IMR-90 (cell line): Measurements from ENCODE around the gene OR6S1. TPM values are rescaled to one million over a fixed set of nuclear protein-coding genes. Genes with fewer than 3 reads are reported as not detected.

ENCODE experiments used
- ATAC-seq: fragments of 200-7000 bp; cut with Tn5 transposase; 2 replicates; pipeline ENCODE4 v1.9.1; 2020; ENCODE audit warnings: low read depth, mild to moderate bottlenecking, moderate library complexity
- BruUV-seq: library from RNA; stranded (reverse); fragments of 400-500 nt; replicated peaks from 2 replicates; lab custom pipeline; 2021; lab: Mats Ljungman, UMichigan
- CTCF ChIA-PET: fragments of 300-600 bp; formaldehyde crosslinking; extraction: SDS; loops from one replicate; lab custom pipeline; 2021; ENCODE audit warnings: antibody characterized with exemption; lab: Yijun Ruan, JAX
- POLR2A ChIA-PET: fragments of 300-600 bp; sonication (Branson Sonifier 250); formaldehyde crosslinking; loops from one replicate; lab custom pipeline; 2022; ENCODE audit warnings: antibody characterized with exemption; ENCODE audit not compliant: unreplicated experiment; lab: Charles Lee
- DNase-seq: peaks from one replicate; pipeline ENCODE4 v3.0.0; 2013
- H2AFZ ChIP-seq: replicated peaks from 2 replicates; pipeline ENCODE3; 2013; ENCODE audit warnings: low read length, mild to moderate bottlenecking; ENCODE audit not compliant: poor library complexity
- H2AK5ac ChIP-seq: 2 replicates; pipeline ENCODE4 v1.6.1; 2013; ENCODE audit warnings: low read depth, low read length, inconsistent platforms
- H2AK9ac ChIP-seq: replicated peaks from 2 replicates; pipeline ENCODE3; 2013; ENCODE audit warnings: mild to moderate bottlenecking, low read depth, low read length, moderate library complexity; ENCODE audit not compliant: poor library complexity
- H2BK120ac ChIP-seq: 2 replicates; pipeline ENCODE4 v1.6.1; 2013; ENCODE audit warnings: low read depth, low read length, inconsistent platforms
- H2BK15ac ChIP-seq: 3 replicates; pipeline ENCODE4 v1.6.1; 2013; ENCODE audit warnings: low read depth, low read length, inconsistent platforms
- H2BK20ac ChIP-seq: 2 replicates; pipeline ENCODE4 v1.6.1; 2013; ENCODE audit warnings: low read depth, mild to moderate bottlenecking, inconsistent platforms, low read length, moderate library complexity
- H2BK5ac ChIP-seq: 2 replicates; pipeline ENCODE4 v1.6.1; 2013; ENCODE audit warnings: mild to moderate bottlenecking, low read depth, low read length, inconsistent platforms; ENCODE audit not compliant: poor library complexity, severe bottlenecking
- H3K14ac ChIP-seq: replicated peaks from 2 replicates; pipeline ENCODE4 v1.6.1; 2013; ENCODE audit warnings: low read depth, low read length, inconsistent platforms
- H3K18ac ChIP-seq: 2 replicates; pipeline ENCODE4 v1.6.1; 2013; ENCODE audit warnings: low read depth, low read length, control low read depth
- H3K23ac ChIP-seq: 2 replicates; pipeline ENCODE4 v1.6.1; 2013; ENCODE audit warnings: low read depth, low read length, inconsistent platforms
- H3K27ac ChIP-seq: 2 replicates; pipeline ENCODE4 v1.5.1; 2013; ENCODE audit warnings: mild to moderate bottlenecking, control low read depth, low read length; ENCODE audit not compliant: insufficient read depth
- H3K27me3 ChIP-seq: 2 replicates; pipeline ENCODE4 v1.6.1; 2013; ENCODE audit warnings: low read length; ENCODE audit not compliant: control insufficient read depth, insufficient read depth
- H3K36me3 ChIP-seq: 2 replicates; pipeline ENCODE4 v1.6.1; 2013; ENCODE audit warnings: low read length, mixed read lengths; ENCODE audit not compliant: control insufficient read depth, insufficient read depth
- H3K4ac ChIP-seq: 2 replicates; pipeline ENCODE4 v1.6.1; 2013; ENCODE audit warnings: low read depth, low read length, inconsistent platforms
- H3K4me1 ChIP-seq: 2 replicates; pipeline ENCODE4 v1.6.1; 2013; ENCODE audit warnings: low read length, mixed read lengths; ENCODE audit not compliant: control insufficient read depth, insufficient read depth
- H3K4me2 ChIP-seq: 2 replicates; pipeline ENCODE4 v1.6.1; 2013; ENCODE audit warnings: low read depth, mild to moderate bottlenecking, control low read depth, low read length, moderate library complexity
- H3K4me3 ChIP-seq: 2 replicates; pipeline ENCODE4 v1.5.1; 2013; ENCODE audit warnings: low read depth, mild to moderate bottlenecking, control low read depth, low read length, moderate library complexity; ENCODE audit not compliant: insufficient read depth
- H3K56ac ChIP-seq: 2 replicates; pipeline ENCODE4 v1.6.1; 2013; ENCODE audit warnings: low read length, inconsistent platforms; ENCODE audit not compliant: insufficient read depth; ENCODE audit errors: extremely low read depth
- H3K79me1 ChIP-seq, 2 experiments: 2 replicates each; pipeline ENCODE4 v1.6.1; 2013; ENCODE audit warnings: low read length in 2 of 2, inconsistent platforms in 1 of 2, low read depth in 1 of 2
- H3K9ac ChIP-seq: 2 replicates; pipeline ENCODE4 v1.6.1; 2013; ENCODE audit warnings: low read depth, low read length, control low read depth
- H3K9me1 ChIP-seq: 2 replicates; pipeline ENCODE4 v1.6.1; 2013; ENCODE audit warnings: low read length, inconsistent platforms; ENCODE audit not compliant: insufficient read depth
- H3K9me3 ChIP-seq: 2 replicates; pipeline ENCODE4 v1.6.1; 2013; ENCODE audit warnings: low read length; ENCODE audit not compliant: control insufficient read depth, insufficient read depth
- H4K20me1 ChIP-seq: 2 replicates; pipeline ENCODE4 v1.6.1; 2013; ENCODE audit warnings: low read length, inconsistent platforms; ENCODE audit not compliant: insufficient read depth
- H4K5ac ChIP-seq: 2 replicates; pipeline ENCODE4 v1.6.1; 2013; ENCODE audit warnings: mild to moderate bottlenecking, low read depth, low read length, control low read depth
- H4K8ac ChIP-seq, 2 experiments: 2 replicates each; pipeline ENCODE4 v1.6.1; 2013; ENCODE audit warnings: low read depth in 2 of 2, low read length in 2 of 2, control low read depth in 1 of 2, inconsistent platforms in 1 of 2
- H4K91ac ChIP-seq: 2 replicates; pipeline ENCODE4 v1.6.1; 2013; ENCODE audit warnings: low read depth, low read length, inconsistent platforms; ENCODE audit not compliant: insufficient read depth
- BHLHE40 ChIP-seq: fragments of 150-350 bp; IDR thresholded peaks from 2 replicates; pipeline ENCODE4 v1.6.1; 2016; ENCODE audit warnings: mild to moderate bottlenecking, low read depth, low read length
- CHD1 ChIP-seq: IDR thresholded peaks from 2 replicates; pipeline ENCODE4 v1.6.1; 2012; ENCODE audit warnings: low read depth, low read length, improper control_type of control experiment
- FOS ChIP-seq: fragments of 150-350 bp; IDR thresholded peaks from 2 replicates; pipeline ENCODE4 v1.6.1; 2016; ENCODE audit warnings: low read depth, low read length
- MAFK ChIP-seq: IDR thresholded peaks from 2 replicates; pipeline ENCODE4 v1.6.1; 2012; ENCODE audit warnings: low read depth, low read length, improper control_type of control experiment
- MXI1 ChIP-seq: IDR thresholded peaks from 2 replicates; pipeline ENCODE4 v1.6.1; 2012; ENCODE audit warnings: low read depth, mild to moderate bottlenecking, low read length, moderate library complexity, borderline replicate concordance
- NFE2L2 ChIP-seq: fragments of 150-350 bp; IDR thresholded peaks from 2 replicates; pipeline ENCODE4 v1.6.1; 2016; ENCODE audit warnings: low read depth, mild to moderate bottlenecking, low read length
- POLR2A ChIP-seq: IDR thresholded peaks from 2 replicates; pipeline ENCODE4 v1.6.1; 2012; ENCODE audit warnings: mild to moderate bottlenecking, low read depth, low read length
- RAD21 ChIP-seq: IDR thresholded peaks from 2 replicates; pipeline ENCODE4 v1.6.1; 2012; ENCODE audit warnings: low read length, improper control_type of control experiment
- RFX5 ChIP-seq: IDR thresholded peaks from 2 replicates; pipeline ENCODE4 v1.8.0; 2012; ENCODE audit warnings: low read depth, mild to moderate bottlenecking, low read length, moderate library complexity
- WGBS, 2 experiments: methylation state at CpG; one replicate each; pipeline versions ENCODE4 v1.1.5 to v1.1.7; 2013; ENCODE audit warnings: missing lambda C conversion rate in 2 of 2; ENCODE audit not compliant: insufficient read length in 1 of 2; ENCODE audit errors: extremely low coverage in 2 of 2; 5-methylcytosine and 5-hydroxymethylcytosine counted together
- dilution Hi-C: fragments of 300-500 bp; cut with HindIII; formaldehyde crosslinking; loops from one replicate; pipeline ENCODE4 v1.14.3; 2018; ENCODE audit warnings: low sequenced_read_pairs; ENCODE audit not compliant: unreplicated experiment
- in situ Hi-C: fragments of 300-500 bp; cut with MboI; formaldehyde crosslinking; loops from 3 replicates; pipeline ENCODE4 v1.14.3; 2019; ENCODE audit warnings: low sequenced_read_pairs, inconsistent platforms, mixed read lengths
- intact Hi-C: fragments of 100-400 bp; cut with micrococcal nuclease; formaldehyde crosslinking; loops from 2 replicates; pipeline ENCODE4 v1.10.0; 2022
- polyA plus RNA-seq, 3 experiments: library from polyadenylated mRNA; depleted of rRNA; stranded (reverse); fragments of >200 nt; gene quantifications; 2 replicates each; pipeline ENCODE4 v1.2.3, GENCODE V29; 2012; ENCODE audit warnings: low replicate concordance in 1 of 3
- total RNA-seq: library from RNA; depleted of rRNA; stranded (reverse); fragments of >200 nt; gene quantifications from 2 replicates; pipeline ENCODE4 v1.2.3, GENCODE V29; 2012
- TF ChIP-seq, protein P1 (sequence below): fragments of 150-350 bp; IDR thresholded peaks from 2 replicates; pipeline ENCODE4 v1.6.1; 2016; ENCODE audit warnings: low read depth, mild to moderate bottlenecking, low read length, moderate library complexity, borderline replicate concordance
- TF ChIP-seq, protein P2 (sequence below): conservative IDR thresholded peaks from 2 replicates; pipeline ENCODE4 v1.5.1; 2012; ENCODE audit warnings: mild to moderate bottlenecking, low read depth, low read length, improper control_type of control experiment

OR6S1 gene
- total and polyA plus RNA-seq, 2 of the 4 experiments (the other 2 are of a cell fraction) = not detected

DNA sequence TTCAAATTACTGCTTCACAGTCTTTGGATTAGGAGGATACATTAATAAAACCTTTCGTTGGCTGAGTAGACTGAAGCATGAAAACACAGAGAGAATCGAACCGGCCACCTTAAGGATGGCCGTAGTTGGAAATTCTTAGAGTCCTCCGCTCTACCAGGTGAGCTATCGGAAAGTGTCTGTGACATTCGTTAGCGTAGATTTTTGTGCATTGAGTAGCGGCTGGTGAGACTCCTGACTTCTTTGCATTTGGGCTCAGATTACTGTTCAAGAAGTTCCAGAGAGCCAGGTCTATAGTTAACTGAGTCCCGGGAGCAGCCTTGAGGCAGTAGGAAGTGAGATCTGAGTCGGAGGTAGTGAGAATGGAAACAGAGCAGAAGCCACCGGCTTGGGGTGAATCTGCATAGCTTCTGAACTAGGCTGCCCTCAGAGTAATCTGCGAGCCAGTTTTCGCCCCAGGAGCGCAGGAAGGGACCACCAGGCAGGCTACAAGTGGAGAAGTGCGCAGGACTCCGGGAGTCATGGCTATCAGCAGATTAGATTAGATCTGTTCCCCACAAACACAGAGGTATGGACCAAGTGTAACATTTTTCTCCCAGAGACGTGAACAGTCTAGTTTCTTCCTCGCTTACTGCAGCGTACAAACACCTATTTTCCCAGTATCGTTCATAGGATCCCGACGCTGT, 11.0 kb downstream of the OR6S1 start (continued):
- no peak for TF ChIP-seq MXI1

DNA sequence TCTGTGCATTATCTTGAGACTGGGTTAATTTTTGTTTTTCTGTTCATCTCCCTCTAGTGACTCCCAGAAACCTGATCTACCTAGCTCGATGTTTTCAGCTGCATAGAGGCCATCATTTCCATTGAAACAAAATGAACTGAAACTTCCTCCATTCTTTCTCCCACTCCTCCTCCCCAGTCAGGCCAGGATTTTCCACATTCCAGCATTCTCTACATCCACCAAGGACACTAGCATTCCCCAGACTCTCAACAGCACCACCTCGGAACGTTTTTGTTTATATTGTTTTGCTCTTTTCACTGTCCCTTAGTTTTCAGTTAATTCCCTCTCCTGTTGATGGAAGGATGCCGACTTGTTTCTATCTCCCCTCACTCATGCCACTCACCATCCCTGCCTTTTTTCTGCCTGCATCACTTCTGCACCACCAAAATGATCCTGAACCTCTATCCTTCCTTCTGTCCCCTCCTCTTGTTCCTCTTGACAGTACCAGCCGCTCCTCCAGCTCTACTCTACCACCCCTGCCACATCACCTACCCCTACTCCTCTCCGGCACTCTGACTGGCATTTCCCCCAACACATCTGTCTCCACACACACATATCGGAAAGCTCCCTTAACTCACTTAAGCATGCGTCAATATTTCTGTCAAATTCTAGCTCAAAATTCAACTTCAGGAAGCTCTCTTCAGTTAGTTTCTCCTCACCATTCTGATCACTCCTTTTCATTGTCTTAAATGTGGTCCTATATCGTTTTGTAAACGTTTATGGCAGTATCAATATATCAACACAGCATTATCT, 13.2 kb downstream of the OR6S1 start:
- no peak for ATAC-seq

More for the DNA sequence above, 13.2 kb downstream of the OR6S1 start:
- intact Hi-C loops = no loop called here
- Histone ChIP-seq H2BK120ac (no peak overlapping the region), H4K5ac (no peak overlapping the region), H2AFZ (no peak overlapping the region), H3K56ac (no peak overlapping the region), H2AK5ac (no peak overlapping the region), H3K27ac (no peak overlapping the region), H3K36me3 (no peaks in the 10 kb centered on the region), H3K9ac (no peak overlapping the region), H3K4ac (no peak overlapping the region), H4K20me1 (peaks cover 8% of the 10 kb centered on the region; the same call in 1 of the 2 replicates), H3K4me1 (peaks cover 4% of the 10 kb centered on the region; the same call in 1 of the 2 replicates), H2AK9ac (no peak overlapping the region), H3K9me1 (no peaks in the 10 kb centered on the region), H2BK15ac (no peak overlapping the region), H3K23ac (no peak overlapping the region), H3K9me3 (no peaks in the 10 kb centered on the region), H4K91ac (no peak overlapping the region), H3K4me3 (no peak overlapping the region), H3K14ac (no peak overlapping the region), H3K27me3 (peaks cover 4% of the 10 kb centered on the region), H3K79me1 (no peaks in the 10 kb centered on the region), H4K8ac (no peak overlapping the region), H3K18ac (no peak overlapping the region), H3K4me2 (no peak overlapping the region), H2BK5ac (no peak overlapping the region), H2BK20ac (no peak overlapping the region)
- no peak for DNase-seq
- TF ChIP-seq BHLHE40 (no peak), NFE2L2 (no peak), FOS (no peak), MAFK (no peak), RAD21 (no peak), CHD1 (no peak), RFX5 (no peak), POLR2A (no peak)
- TF ChIP-seq, protein P1, sequence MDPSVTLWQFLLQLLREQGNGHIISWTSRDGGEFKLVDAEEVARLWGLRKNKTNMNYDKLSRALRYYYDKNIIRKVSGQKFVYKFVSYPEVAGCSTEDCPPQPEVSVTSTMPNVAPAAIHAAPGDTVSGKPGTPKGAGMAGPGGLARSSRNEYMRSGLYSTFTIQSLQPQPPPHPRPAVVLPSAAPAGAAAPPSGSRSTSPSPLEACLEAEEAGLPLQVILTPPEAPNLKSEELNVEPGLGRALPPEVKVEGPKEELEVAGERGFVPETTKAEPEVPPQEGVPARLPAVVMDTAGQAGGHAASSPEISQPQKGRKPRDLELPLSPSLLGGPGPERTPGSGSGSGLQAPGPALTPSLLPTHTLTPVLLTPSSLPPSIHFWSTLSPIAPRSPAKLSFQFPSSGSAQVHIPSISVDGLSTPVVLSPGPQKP = no peak
- TF ChIP-seq, protein P2, sequence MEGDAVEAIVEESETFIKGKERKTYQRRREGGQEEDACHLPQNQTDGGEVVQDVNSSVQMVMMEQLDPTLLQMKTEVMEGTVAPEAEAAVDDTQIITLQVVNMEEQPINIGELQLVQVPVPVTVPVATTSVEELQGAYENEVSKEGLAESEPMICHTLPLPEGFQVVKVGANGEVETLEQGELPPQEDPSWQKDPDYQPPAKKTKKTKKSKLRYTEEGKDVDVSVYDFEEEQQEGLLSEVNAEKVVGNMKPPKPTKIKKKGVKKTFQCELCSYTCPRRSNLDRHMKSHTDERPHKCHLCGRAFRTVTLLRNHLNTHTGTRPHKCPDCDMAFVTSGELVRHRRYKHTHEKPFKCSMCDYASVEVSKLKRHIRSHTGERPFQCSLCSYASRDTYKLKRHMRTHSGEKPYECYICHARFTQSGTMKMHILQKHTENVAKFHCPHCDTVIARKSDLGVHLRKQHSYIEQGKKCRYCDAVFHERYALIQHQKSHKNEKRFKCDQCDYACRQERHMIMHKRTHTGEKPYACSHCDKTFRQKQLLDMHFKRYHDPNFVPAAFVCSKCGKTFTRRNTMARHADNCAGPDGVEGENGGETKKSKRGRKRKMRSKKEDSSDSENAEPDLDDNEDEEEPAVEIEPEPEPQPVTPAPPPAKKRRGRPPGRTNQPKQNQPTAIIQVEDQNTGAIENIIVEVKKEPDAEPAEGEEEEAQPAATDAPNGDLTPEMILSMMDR = no peak
- ChIA-PET POLR2A (no interaction called here), CTCF (no interaction called here)
- dilution Hi-C loops = no loop called here
- in situ Hi-C loops = no loop called here
- WGBS, 2 experiments = 40% methylated on average over 4 of the region's 10 CpGs; no CpG with 5 or more reads in 1 of the 2 experiments
- BruUV-seq = no TSS peak
